ENCODE data around the gene SERPINB6.

GRCh38 chr6:2970753-2971419, 481 bp downstream of the SERPINB6 start:
- TF ChIP-seq POLR2A (IDR thresholded peaks at IDR 0.05): no peak
- TF ChIP-seq EP300 (IDR thresholded peaks at IDR 0.05): no peak
- no peak for TF ChIP-seq CTCF (IDR thresholded peaks at IDR 0.05)

Measured in stomach (tissue), 4 donors.